Loucy (cell line): ENCODE data around the gene TMEM191C.
"Not testable (repeated sequence)": the region's sequence is repeated elsewhere in the genome, so short reads cannot be mapped to it uniquely, and the experiment has no call there.

ENCODE experiments used
- H2AFZ ChIP-seq: fragments of 200-600 bp; sonication (generic); 2 replicates; pipeline ENCODE4 v1.6.0; 2016; ENCODE audit warnings: antibody characterized with exemption, mild to moderate bottlenecking, low read length, moderate library complexity
- H3F3A ChIP-seq: fragments of 200-600 bp; 2 replicates; pipeline ENCODE4 v1.6.0; 2016; ENCODE audit warnings: antibody characterized with exemption, low read depth, mild to moderate bottlenecking
- H3K27me3 ChIP-seq: fragments of 200-600 bp; sonication (generic); 2 replicates; pipeline ENCODE4 v1.6.1; 2014; ENCODE audit warnings: low read length, mild to moderate bottlenecking; ENCODE audit not compliant: insufficient read depth, poor library complexity, severe bottlenecking
- H3K36me3 ChIP-seq: fragments of 200-600 bp; sonication (generic); 2 replicates; pipeline ENCODE4 v1.6.1; 2016; ENCODE audit warnings: low read length; ENCODE audit not compliant: insufficient read depth
- H3K4me1 ChIP-seq: fragments of 200-600 bp; sonication (generic); 2 replicates; pipeline ENCODE4 v1.5.1; 2014; ENCODE audit warnings: low read length, mild to moderate bottlenecking; ENCODE audit not compliant: insufficient read depth, poor library complexity, severe bottlenecking
- H3K4me2 ChIP-seq: fragments of 200-600 bp; sonication (generic); 2 replicates; pipeline ENCODE4 v1.6.0; 2014; ENCODE audit warnings: antibody characterized with exemption, low read length, low read depth, mild to moderate bottlenecking; ENCODE audit not compliant: poor library complexity, severe bottlenecking
- H3K4me3 ChIP-seq: fragments of 200-600 bp; sonication (generic); 2 replicates; pipeline ENCODE4 v1.5.1; 2014; ENCODE audit warnings: low read length, mild to moderate bottlenecking, mixed read lengths; ENCODE audit not compliant: poor library complexity, severe bottlenecking
- H3K79me2 ChIP-seq: fragments of 200-600 bp; sonication (generic); 2 replicates; pipeline ENCODE4 v1.6.1; 2014; ENCODE audit warnings: low read length; ENCODE audit not compliant: insufficient read depth
- H3K9ac ChIP-seq: fragments of 200-600 bp; sonication (generic); 2 replicates; pipeline ENCODE4 v1.6.0; 2014; ENCODE audit warnings: mild to moderate bottlenecking, low read depth, low read length, moderate library complexity; ENCODE audit not compliant: poor library complexity, severe bottlenecking
- H3K9me2 ChIP-seq: fragments of 200-600 bp; sonication (generic); replicated peaks from 2 replicates; pipeline ENCODE4 v1.6.1; 2016; ENCODE audit warnings: low read depth, low read length, mixed read lengths
- H3K9me3 ChIP-seq: fragments of 200-600 bp; sonication (generic); 2 replicates; pipeline ENCODE4 v1.6.1; 2014; ENCODE audit warnings: mild to moderate bottlenecking, antibody characterized with exemption, low read length, low read depth; ENCODE audit not compliant: insufficient read depth
- H4K20me1 ChIP-seq: fragments of 200-600 bp; sonication (generic); 2 replicates; pipeline ENCODE4 v1.6.0; 2014; ENCODE audit warnings: antibody characterized with exemption, low read length, mild to moderate bottlenecking; ENCODE audit not compliant: insufficient read depth, poor library complexity, severe bottlenecking

The TMEM191C gene

GRCh38 chr22:21467337-21468193 is at the start of gene TMEM191C:
TMEM191C (plus strand) TSS chr22:21467387; CDS start chr22:21467460, 73 bp downstream.
- H3K27me3 ChIP-seq, H3K9me2 ChIP-seq, H3K4me2 ChIP-seq, H3K4me1 ChIP-seq, H3F3A ChIP-seq, H3K36me3 ChIP-seq, H4K20me1 ChIP-seq, H3K79me2 ChIP-seq, H2AFZ ChIP-seq, H3K9me3 ChIP-seq, H3K9ac ChIP-seq: not testable (repeated sequence)
- peak within 1 kb of the TSS; percentile 52 for H3K4me3 ChIP-seq

DNA sequence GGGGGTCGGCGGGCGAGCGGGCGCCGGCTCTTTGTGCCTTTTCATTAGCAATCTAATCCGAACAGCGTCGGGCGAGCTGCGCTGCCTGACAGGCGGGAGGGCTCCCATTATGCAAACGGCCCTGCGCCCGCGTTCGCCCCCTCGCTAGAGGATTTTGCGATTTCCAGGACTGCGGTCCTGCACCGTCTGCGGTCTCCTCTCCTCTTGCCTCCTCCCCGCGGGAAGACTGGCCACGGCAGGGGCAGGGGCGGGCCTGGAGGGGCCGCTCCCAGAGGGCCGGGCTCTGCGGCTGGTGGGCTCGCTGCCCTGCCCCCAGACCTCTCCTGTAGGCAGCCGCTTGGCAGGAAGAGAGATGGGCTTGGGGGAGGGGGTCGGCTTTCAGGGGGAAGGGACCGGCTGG is 49.3 kb upstream of the TMEM191C start:
- H4K20me1 ChIP-seq, H3K4me2 ChIP-seq, H2AFZ ChIP-seq, H3K9me3 ChIP-seq, H3K9ac ChIP-seq, H3K36me3 ChIP-seq, H3F3A ChIP-seq, H3K4me1 ChIP-seq, H3K79me2 ChIP-seq, H3K27me3 ChIP-seq, H3K9me2 ChIP-seq: not testable (repeated sequence)
- H3K4me3 ChIP-seq: peak overlapping the region; percentile 68

GRCh38 chr22:21418974-21419638 is 48.1 kb upstream of the TMEM191C start:
- not testable (repeated sequence) for H3K9me2 ChIP-seq, H4K20me1 ChIP-seq, H3K36me3 ChIP-seq, H3K9ac ChIP-seq, H3F3A ChIP-seq, H3K9me3 ChIP-seq, H3K79me2 ChIP-seq, H3K4me3 ChIP-seq, H3K4me2 ChIP-seq, H2AFZ ChIP-seq, H3K4me1 ChIP-seq, H3K27me3 ChIP-seq

GRCh38 chr22:21420180-21420763 is 46.9 kb upstream of the TMEM191C start:
- H3K79me2 ChIP-seq, H3K9me2 ChIP-seq, H3K36me3 ChIP-seq, H4K20me1 ChIP-seq, H3K9ac ChIP-seq, H2AFZ ChIP-seq, H3K9me3 ChIP-seq, H3K4me1 ChIP-seq, H3F3A ChIP-seq, H3K27me3 ChIP-seq: not testable (repeated sequence)
- H3K4me3 ChIP-seq: peak overlapping the region; percentile 57
- H3K4me2 ChIP-seq: peak overlapping the region; percentile 63

GRCh38 chr22:21424084-21424709 is 43.0 kb upstream of the TMEM191C start:
- not testable (repeated sequence) for H3K36me3 ChIP-seq, H2AFZ ChIP-seq, H3K9me3 ChIP-seq, H3K4me1 ChIP-seq, H3K9me2 ChIP-seq, H3K79me2 ChIP-seq, H3K4me2 ChIP-seq, H3K4me3 ChIP-seq, H3K27me3 ChIP-seq, H4K20me1 ChIP-seq, H3F3A ChIP-seq, H3K9ac ChIP-seq

- H3K36me3 ChIP-seq, H3K9me3 ChIP-seq, H2AFZ ChIP-seq, H3K9ac ChIP-seq, H3K79me2 ChIP-seq, H3K4me1 ChIP-seq, H3K4me2 ChIP-seq, H3K9me2 ChIP-seq, H3F3A ChIP-seq, H3K4me3 ChIP-seq, H3K27me3 ChIP-seq, H4K20me1 ChIP-seq: not testable (repeated sequence)
Measured at GRCh38 chr22:21434378-21435233, 32.6 kb upstream of the TMEM191C start.
